GM23338 (cell line): ENCODE data around the gene ADCY5. TPM values are rescaled to one million over a fixed set of nuclear protein-coding genes. Genes with fewer than 3 reads are reported as not detected.

Experiments
- ATAC-seq: fragments of 200-7000 bp; cut with Tn5 transposase; 3 replicates; pipeline ENCODE4 v1.9.1; 2020
- DNase-seq: peaks from one replicate; pipeline ENCODE4 v3.0.0-alpha.2; 2015; ENCODE audit warnings: low spot score
- H2AFZ ChIP-seq: fragments of 200-600 bp; sonication (generic); 2 replicates; pipeline ENCODE4 v1.8.0; 2016; ENCODE audit warnings: antibody characterized with exemption, mild to moderate bottlenecking, moderate library complexity
- H3F3A ChIP-seq: fragments of 200-600 bp; sonication (generic); replicated peaks from 2 replicates; pipeline ENCODE4 v1.8.0; 2017; ENCODE audit warnings: antibody characterized with exemption, mixed run types, low read depth
- H3K27ac ChIP-seq: fragments of 200-600 bp; sonication (generic); 2 replicates; pipeline ENCODE4 v1.6.1; 2016; ENCODE audit warnings: low read depth
- H3K27me3 ChIP-seq: fragments of 200-600 bp; sonication (generic); 2 replicates; pipeline ENCODE4 v1.8.0; 2016; ENCODE audit warnings: mild to moderate bottlenecking, mixed run types, moderate library complexity; ENCODE audit not compliant: insufficient read depth
- H3K36me3 ChIP-seq: fragments of 200-600 bp; sonication (generic); 2 replicates; pipeline ENCODE4 v1.8.0; 2016; ENCODE audit warnings: mild to moderate bottlenecking; ENCODE audit not compliant: insufficient read depth
- H3K4me1 ChIP-seq: fragments of 200-600 bp; sonication (generic); 2 replicates; pipeline ENCODE4 v1.8.0; 2016; ENCODE audit warnings: mild to moderate bottlenecking, moderate library complexity; ENCODE audit not compliant: insufficient read depth
- H3K4me2 ChIP-seq: fragments of 200-600 bp; sonication (generic); 2 replicates; pipeline ENCODE4 v1.7.1; 2017; ENCODE audit warnings: mixed run types
- H3K4me3 ChIP-seq: fragments of 200-600 bp; sonication (generic); 2 replicates; pipeline ENCODE4 v1.6.1; 2016; ENCODE audit warnings: mixed run types
- H3K79me2 ChIP-seq: fragments of 200-600 bp; sonication (generic); replicated peaks from 2 replicates; pipeline ENCODE4 v1.8.0; 2017; ENCODE audit warnings: mild to moderate bottlenecking; ENCODE audit not compliant: insufficient read depth
- H3K9me2 ChIP-seq: fragments of 200-600 bp; sonication (generic); 2 replicates; pipeline ENCODE4 v1.8.0; 2017; ENCODE audit not compliant: insufficient read depth
- H4K20me1 ChIP-seq: fragments of 200-600 bp; sonication (generic); replicated peaks from 2 replicates; pipeline ENCODE4 v1.8.0; 2017; ENCODE audit warnings: mild to moderate bottlenecking; ENCODE audit not compliant: insufficient read depth
- H3K27ac Mint-ChIP-seq: 2 replicates; pipeline ENCODE4 v1.8.0; 2020; ENCODE audit warnings: inconsistent platforms, mild to moderate bottlenecking, moderate library complexity, mixed read lengths
- H3K27me3 Mint-ChIP-seq: 3 replicates; pipeline ENCODE4 v1.8.0; 2022; ENCODE audit warnings: low read depth, mild to moderate bottlenecking, moderate library complexity, mixed read lengths, inconsistent platforms; ENCODE audit not compliant: insufficient read depth, poor library complexity
- H3K36me3 Mint-ChIP-seq: 3 replicates; pipeline ENCODE4 v1.8.0; 2021; ENCODE audit warnings: low read depth, mild to moderate bottlenecking, inconsistent platforms, moderate library complexity, mixed read lengths
- H3K4me1 Mint-ChIP-seq: 3 replicates; pipeline ENCODE4 v1.8.0; 2020; ENCODE audit warnings: mild to moderate bottlenecking, inconsistent platforms, mixed read lengths
- H3K4me3 Mint-ChIP-seq: 3 replicates; pipeline ENCODE4 v1.8.0; 2021; ENCODE audit warnings: moderate library complexity, mild to moderate bottlenecking, inconsistent platforms, mixed read lengths
- H3K9me3 Mint-ChIP-seq: 3 replicates; pipeline ENCODE4 v1.8.0; 2020; ENCODE audit warnings: moderate library complexity, mild to moderate bottlenecking, inconsistent platforms, mixed read lengths
- CREB1 ChIP-seq: fragments of 250-450 bp; sonication (Bioruptor Pico); IDR thresholded peaks from 2 replicates; pipeline ENCODE4 v1.5.0; 2020; ENCODE audit warnings: low read depth, mild to moderate bottlenecking, moderate library complexity
- EZH2 ChIP-seq: fragments of 200-600 bp; sonication (generic); IDR thresholded peaks from one replicate; pipeline ENCODE4 v1.8.0; 2017; ENCODE audit warnings: antibody characterized with exemption, mild to moderate bottlenecking, low read depth; ENCODE audit not compliant: unreplicated experiment
- EZH2phosphoT487 ChIP-seq: fragments of 200-600 bp; sonication (generic); IDR thresholded peaks from one replicate; pipeline ENCODE4 v1.8.1; 2018; ENCODE audit warnings: antibody characterized with exemption; ENCODE audit not compliant: unreplicated experiment
- JUNB ChIP-seq: IDR thresholded peaks from one replicate; pipeline ENCODE4 v1.6.1; 2016; ENCODE audit warnings: antibody characterized with exemption; ENCODE audit not compliant: unreplicated experiment
- NANOG ChIP-seq: IDR thresholded peaks from 2 replicates; pipeline ENCODE4 v1.6.1; 2016; ENCODE audit warnings: antibody characterized with exemption, borderline replicate concordance
- POLR2AphosphoS5 ChIP-seq: IDR thresholded peaks from 2 replicates; pipeline ENCODE4 v1.6.1; 2016; ENCODE audit warnings: antibody characterized with exemption, low read depth
- STAT1 ChIP-seq: IDR thresholded peaks from one replicate; pipeline ENCODE4 v1.6.1; 2016; ENCODE audit warnings: antibody characterized with exemption; ENCODE audit not compliant: unreplicated experiment
- ZNF114 ChIP-seq: fragments of 250-450 bp; sonication (Bioruptor Pico); IDR thresholded peaks from 2 replicates; pipeline ENCODE4 v1.5.0; 2020; ENCODE audit warnings: mild to moderate bottlenecking, moderate library complexity
- polyA plus RNA-seq: library from polyadenylated mRNA; unstranded; fragments of >200 nt; fragmentation: Nextera tagmentation; extraction: Ambion mirVana; gene quantifications from 2 replicates; pipeline ENCODE4 v1.2.1, GENCODE V29; 2016
- total RNA-seq: library from RNA; depleted of rRNA; stranded (reverse); fragments of >200 nt; shearing (Covaris generic); gene quantifications from 2 replicates; pipeline ENCODE4 v1.2.3, GENCODE V29; 2014
- TF ChIP-seq, protein P1 (sequence below), 2 experiments: fragments of 200-600 bp in 1 of 2; sonication (generic) in 1 of 2; conservative IDR thresholded peaks; 2 replicates each; pipeline versions ENCODE4 v1.5.1 to v1.6.1; 2016 to 2017; ENCODE audit warnings: antibody characterized with exemption in 2 of 2, low read depth in 2 of 2, mild to moderate bottlenecking in 2 of 2, moderate library complexity in 1 of 2
- TF ChIP-seq, protein P2 (sequence below): IDR thresholded peaks from one replicate; pipeline ENCODE4 v1.6.1; 2018; ENCODE audit warnings: antibody characterized with exemption; ENCODE audit not compliant: unreplicated experiment
- TF ChIP-seq, protein P3 (sequence below): fragments of 250-450 bp; sonication (Bioruptor Pico); IDR thresholded peaks from 2 replicates; pipeline ENCODE4 v1.5.0; 2020; ENCODE audit warnings: mild to moderate bottlenecking, moderate library complexity

ADCY5 gene
- total and polyA plus RNA-seq, 2 experiments from 2014 or later, result 3.5 to 10.2 TPM

DNA sequence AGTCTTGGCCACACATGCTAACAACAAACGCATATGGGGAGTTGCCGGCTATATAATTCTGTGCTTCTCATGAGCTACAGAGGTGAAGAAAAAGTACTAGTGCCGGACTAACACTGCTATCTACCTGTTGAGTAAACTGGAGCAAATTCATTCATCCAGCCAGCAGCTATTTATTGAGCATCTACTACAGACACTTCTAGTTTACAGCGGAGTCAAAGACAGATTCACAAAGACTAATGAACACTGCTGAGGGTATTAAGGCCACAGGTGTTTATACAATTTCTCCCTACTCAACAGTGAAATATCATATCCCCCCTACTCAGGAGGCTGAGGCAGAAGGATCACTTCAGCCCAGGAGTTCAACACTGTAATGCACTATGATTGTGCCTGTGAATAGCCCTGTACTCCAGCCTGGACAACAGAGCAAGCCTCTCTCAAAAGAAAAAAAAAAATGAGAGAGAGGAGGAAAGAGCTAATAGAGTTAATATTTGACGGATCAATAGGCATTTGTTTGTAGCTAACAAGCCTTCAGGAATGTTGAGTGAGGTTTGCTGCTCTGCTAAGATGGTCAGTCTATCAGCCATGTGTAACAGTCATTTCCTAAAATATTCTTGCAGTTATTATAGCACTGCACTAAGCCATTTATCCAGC lies 17.8 kb downstream of the ADCY5 start (continued):
- TF ChIP-seq STAT1 (no peak), ZNF114 (CRISPR knock-in tag) (no peak), NANOG (no peak)
- TF ChIP-seq, protein P1, sequence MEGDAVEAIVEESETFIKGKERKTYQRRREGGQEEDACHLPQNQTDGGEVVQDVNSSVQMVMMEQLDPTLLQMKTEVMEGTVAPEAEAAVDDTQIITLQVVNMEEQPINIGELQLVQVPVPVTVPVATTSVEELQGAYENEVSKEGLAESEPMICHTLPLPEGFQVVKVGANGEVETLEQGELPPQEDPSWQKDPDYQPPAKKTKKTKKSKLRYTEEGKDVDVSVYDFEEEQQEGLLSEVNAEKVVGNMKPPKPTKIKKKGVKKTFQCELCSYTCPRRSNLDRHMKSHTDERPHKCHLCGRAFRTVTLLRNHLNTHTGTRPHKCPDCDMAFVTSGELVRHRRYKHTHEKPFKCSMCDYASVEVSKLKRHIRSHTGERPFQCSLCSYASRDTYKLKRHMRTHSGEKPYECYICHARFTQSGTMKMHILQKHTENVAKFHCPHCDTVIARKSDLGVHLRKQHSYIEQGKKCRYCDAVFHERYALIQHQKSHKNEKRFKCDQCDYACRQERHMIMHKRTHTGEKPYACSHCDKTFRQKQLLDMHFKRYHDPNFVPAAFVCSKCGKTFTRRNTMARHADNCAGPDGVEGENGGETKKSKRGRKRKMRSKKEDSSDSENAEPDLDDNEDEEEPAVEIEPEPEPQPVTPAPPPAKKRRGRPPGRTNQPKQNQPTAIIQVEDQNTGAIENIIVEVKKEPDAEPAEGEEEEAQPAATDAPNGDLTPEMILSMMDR (conservative IDR thresholded peaks at IDR 0.05; ENCODE audit: low read depth in 2 of 2), result no peak

DNA sequence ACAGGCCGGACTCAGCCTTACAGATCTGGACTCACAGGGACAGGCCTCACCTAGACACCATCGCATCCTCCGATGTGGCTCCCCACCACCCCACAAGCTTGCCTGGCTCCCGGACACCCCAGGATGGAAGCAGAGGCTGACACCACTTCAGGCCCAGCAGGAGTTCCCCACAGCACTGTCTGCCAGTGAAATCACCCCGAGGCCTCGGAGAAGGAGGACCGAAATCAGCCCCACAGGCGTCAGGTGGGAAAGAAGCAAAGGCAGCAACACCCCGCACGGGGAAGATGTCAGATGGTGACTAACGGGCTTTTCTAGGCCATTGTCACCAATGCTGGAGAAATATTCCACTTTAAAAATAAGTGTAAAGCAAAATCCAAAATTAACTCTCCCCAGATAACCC lies 18.6 kb downstream of the ADCY5 start:
- no peak overlapping the region for H2AFZ ChIP-seq
- H3K4me3 ChIP-seq, result no peak overlapping the region
- Mint-ChIP-seq H3K9me3 (no peaks in the 10 kb centered on the region), H3K4me1 (peaks cover 2% of the 10 kb centered on the region; the same call in 1 of the 3 replicates), H3K4me3 (no peak overlapping the region), H3K27me3 (no peaks in the 10 kb centered on the region), H3K36me3 (no peaks in the 10 kb centered on the region), H3K27ac (no peak overlapping the region)
- H3K4me2 ChIP-seq, result no peak overlapping the region
- no peaks in the 10 kb centered on the region for H3K79me2 ChIP-seq
- no peak overlapping the region for H3K27ac ChIP-seq
- DNase-seq (no peak), ATAC-seq (no peak)
- H3K4me1 ChIP-seq, result no peaks in the 10 kb centered on the region
- 0 out of 2 replicates have a peak, but pooled peaks cover 7% of the 10 kb centered on the region for H4K20me1 ChIP-seq
- H3K9me2 ChIP-seq, result no peaks in the 10 kb centered on the region
- no peaks in the 10 kb centered on the region for H3F3A ChIP-seq
- no peaks in the 10 kb centered on the region for H3K36me3 ChIP-seq
- no peaks in the 10 kb centered on the region for H3K27me3 ChIP-seq
- TF ChIP-seq, protein P2, sequence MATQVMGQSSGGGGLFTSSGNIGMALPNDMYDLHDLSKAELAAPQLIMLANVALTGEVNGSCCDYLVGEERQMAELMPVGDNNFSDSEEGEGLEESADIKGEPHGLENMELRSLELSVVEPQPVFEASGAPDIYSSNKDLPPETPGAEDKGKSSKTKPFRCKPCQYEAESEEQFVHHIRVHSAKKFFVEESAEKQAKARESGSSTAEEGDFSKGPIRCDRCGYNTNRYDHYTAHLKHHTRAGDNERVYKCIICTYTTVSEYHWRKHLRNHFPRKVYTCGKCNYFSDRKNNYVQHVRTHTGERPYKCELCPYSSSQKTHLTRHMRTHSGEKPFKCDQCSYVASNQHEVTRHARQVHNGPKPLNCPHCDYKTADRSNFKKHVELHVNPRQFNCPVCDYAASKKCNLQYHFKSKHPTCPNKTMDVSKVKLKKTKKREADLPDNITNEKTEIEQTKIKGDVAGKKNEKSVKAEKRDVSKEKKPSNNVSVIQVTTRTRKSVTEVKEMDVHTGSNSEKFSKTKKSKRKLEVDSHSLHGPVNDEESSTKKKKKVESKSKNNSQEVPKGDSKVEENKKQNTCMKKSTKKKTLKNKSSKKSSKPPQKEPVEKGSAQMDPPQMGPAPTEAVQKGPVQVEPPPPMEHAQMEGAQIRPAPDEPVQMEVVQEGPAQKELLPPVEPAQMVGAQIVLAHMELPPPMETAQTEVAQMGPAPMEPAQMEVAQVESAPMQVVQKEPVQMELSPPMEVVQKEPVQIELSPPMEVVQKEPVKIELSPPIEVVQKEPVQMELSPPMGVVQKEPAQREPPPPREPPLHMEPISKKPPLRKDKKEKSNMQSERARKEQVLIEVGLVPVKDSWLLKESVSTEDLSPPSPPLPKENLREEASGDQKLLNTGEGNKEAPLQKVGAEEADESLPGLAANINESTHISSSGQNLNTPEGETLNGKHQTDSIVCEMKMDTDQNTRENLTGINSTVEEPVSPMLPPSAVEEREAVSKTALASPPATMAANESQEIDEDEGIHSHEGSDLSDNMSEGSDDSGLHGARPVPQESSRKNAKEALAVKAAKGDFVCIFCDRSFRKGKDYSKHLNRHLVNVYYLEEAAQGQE, result no peak
- TF ChIP-seq EZH2phosphoT487, result no peak
- TF ChIP-seq ZNF114 (CRISPR knock-in tag), result no peak
- TF ChIP-seq EZH2, result no peak
- no peak for TF ChIP-seq STAT1
- TF ChIP-seq JUNB, result no peak
- TF ChIP-seq, protein P3, sequence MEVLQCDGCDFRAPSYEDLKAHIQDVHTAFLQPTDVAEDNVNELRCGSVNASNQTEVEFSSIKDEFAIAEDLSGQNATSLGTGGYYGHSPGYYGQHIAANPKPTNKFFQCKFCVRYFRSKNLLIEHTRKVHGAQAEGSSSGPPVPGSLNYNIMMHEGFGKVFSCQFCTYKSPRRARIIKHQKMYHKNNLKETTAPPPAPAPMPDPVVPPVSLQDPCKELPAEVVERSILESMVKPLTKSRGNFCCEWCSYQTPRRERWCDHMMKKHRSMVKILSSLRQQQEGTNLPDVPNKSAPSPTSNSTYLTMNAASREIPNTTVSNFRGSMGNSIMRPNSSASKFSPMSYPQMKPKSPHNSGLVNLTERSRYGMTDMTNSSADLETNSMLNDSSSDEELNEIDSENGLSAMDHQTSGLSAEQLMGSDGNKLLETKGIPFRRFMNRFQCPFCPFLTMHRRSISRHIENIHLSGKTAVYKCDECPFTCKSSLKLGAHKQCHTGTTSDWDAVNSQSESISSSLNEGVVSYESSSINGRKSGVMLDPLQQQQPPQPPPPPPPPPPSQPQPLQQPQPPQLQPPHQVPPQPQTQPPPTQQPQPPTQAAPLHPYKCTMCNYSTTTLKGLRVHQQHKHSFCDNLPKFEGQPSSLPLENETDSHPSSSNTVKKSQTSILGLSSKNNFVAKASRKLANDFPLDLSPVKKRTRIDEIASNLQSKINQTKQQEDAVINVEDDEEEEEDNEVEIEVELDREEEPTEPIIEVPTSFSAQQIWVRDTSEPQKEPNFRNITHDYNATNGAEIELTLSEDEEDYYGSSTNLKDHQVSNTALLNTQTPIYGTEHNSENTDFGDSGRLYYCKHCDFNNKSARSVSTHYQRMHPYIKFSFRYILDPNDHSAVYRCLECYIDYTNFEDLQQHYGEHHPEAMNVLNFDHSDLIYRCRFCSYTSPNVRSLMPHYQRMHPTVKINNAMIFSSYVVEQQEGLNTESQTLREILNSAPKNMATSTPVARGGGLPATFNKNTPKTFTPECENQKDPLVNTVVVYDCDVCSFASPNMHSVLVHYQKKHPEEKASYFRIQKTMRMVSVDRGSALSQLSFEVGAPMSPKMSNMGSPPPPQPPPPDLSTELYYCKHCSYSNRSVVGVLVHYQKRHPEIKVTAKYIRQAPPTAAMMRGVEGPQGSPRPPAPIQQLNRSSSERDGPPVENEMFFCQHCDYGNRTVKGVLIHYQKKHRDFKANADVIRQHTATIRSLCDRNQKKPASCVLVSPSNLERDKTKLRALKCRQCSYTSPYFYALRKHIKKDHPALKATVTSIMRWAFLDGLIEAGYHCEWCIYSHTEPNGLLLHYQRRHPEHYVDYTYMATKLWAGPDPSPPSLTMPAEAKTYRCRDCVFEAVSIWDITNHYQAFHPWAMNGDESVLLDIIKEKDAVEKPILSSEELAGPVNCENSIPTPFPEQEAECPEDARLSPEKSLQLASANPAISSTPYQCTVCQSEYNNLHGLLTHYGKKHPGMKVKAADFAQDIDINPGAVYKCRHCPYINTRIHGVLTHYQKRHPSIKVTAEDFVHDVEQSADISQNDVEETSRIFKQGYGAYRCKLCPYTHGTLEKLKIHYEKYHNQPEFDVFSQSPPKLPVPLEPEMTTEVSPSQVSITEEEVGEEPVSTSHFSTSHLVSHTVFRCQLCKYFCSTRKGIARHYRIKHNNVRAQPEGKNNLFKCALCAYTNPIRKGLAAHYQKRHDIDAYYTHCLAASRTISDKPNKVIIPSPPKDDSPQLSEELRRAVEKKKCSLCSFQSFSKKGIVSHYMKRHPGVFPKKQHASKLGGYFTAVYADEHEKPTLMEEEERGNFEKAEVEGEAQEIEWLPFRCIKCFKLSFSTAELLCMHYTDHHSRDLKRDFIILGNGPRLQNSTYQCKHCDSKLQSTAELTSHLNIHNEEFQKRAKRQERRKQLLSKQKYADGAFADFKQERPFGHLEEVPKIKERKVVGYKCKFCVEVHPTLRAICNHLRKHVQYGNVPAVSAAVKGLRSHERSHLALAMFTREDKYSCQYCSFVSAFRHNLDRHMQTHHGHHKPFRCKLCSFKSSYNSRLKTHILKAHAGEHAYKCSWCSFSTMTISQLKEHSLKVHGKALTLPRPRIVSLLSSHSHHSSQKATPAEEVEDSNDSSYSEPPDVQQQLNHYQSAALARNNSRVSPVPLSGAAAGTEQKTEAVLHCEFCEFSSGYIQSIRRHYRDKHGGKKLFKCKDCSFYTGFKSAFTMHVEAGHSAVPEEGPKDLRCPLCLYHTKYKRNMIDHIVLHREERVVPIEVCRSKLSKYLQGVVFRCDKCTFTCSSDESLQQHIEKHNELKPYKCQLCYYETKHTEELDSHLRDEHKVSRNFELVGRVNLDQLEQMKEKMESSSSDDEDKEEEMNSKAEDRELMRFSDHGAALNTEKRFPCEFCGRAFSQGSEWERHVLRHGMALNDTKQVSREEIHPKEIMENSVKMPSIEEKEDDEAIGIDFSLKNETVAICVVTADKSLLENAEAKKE (CRISPR knock-in tag), result no peak
- no peak for TF ChIP-seq POLR2AphosphoS5
- no peak for TF ChIP-seq CREB1
- TF ChIP-seq NANOG, result no peak
